AG04450 (cell line): ENCODE results near the gene SUPT6H. TPM values are rescaled to one million over a fixed set of nuclear protein-coding genes. Genes with fewer than 3 reads are reported as not detected.

Experiments
- CTCF ChIA-PET: fragments of 300-600, 350-600 bp; formaldehyde crosslinking; extraction: SDS; loops from one replicate; lab custom pipeline; 2022; ENCODE audit warnings: antibody characterized with exemption, inconsistent platforms; lab: Charles Lee
- POLR2A ChIA-PET: fragments of 350-600 bp; formaldehyde crosslinking; extraction: SDS; loops from one replicate; lab custom pipeline; 2021; ENCODE audit warnings: antibody characterized with exemption, inconsistent platforms; lab: Yijun Ruan, JAX
- DNase-seq: peaks from one replicate; pipeline ENCODE4 v3.0.0-alpha.2; 2011; ENCODE audit warnings: low read depth, low spot score
- H3K27ac ChIP-seq: one replicate; pipeline ENCODE4 v1.5.1; 2012; ENCODE audit warnings: low read depth, low read length, control low read depth
- H3K27me3 ChIP-seq: one replicate; pipeline ENCODE4 v1.6.0; 2012; ENCODE audit warnings: low read length; ENCODE audit not compliant: control insufficient read depth, insufficient read depth
- H3K4me3 ChIP-seq: 2 replicates; pipeline ENCODE4 v1.5.1; 2011; ENCODE audit warnings: mild to moderate bottlenecking, low read depth, low read length, control low read depth
- H3K9me3 ChIP-seq: 2 replicates; pipeline ENCODE4 v1.5.1; 2012; ENCODE audit warnings: low read length; ENCODE audit not compliant: control insufficient read depth, insufficient read depth
- CTCF ChIP-seq: IDR thresholded peaks from 2 replicates; pipeline ENCODE4 v1.5.1; 2011; ENCODE audit warnings: low read depth, low read length, control low read depth, inconsistent platforms
- polyA plus RNA-seq: library from polyadenylated mRNA; depleted of rRNA; stranded (reverse); fragments of >200 nt; gene quantifications from 2 replicates; pipeline ENCODE4 v1.2.3, GENCODE V29; 2011; rRNA removed
- small RNA-seq: library from RNA; depleted of rRNA; stranded (forward); fragments of <200 nt; gene quantifications from one replicate; pipeline ENCODE3, GENCODE V24; 2012; ENCODE audit warnings: low read depth; ENCODE audit not compliant: insufficient read length

Gene SUPT6H
- polyA plus RNA-seq, 1 experiment, result 41.0 TPM

DNA sequence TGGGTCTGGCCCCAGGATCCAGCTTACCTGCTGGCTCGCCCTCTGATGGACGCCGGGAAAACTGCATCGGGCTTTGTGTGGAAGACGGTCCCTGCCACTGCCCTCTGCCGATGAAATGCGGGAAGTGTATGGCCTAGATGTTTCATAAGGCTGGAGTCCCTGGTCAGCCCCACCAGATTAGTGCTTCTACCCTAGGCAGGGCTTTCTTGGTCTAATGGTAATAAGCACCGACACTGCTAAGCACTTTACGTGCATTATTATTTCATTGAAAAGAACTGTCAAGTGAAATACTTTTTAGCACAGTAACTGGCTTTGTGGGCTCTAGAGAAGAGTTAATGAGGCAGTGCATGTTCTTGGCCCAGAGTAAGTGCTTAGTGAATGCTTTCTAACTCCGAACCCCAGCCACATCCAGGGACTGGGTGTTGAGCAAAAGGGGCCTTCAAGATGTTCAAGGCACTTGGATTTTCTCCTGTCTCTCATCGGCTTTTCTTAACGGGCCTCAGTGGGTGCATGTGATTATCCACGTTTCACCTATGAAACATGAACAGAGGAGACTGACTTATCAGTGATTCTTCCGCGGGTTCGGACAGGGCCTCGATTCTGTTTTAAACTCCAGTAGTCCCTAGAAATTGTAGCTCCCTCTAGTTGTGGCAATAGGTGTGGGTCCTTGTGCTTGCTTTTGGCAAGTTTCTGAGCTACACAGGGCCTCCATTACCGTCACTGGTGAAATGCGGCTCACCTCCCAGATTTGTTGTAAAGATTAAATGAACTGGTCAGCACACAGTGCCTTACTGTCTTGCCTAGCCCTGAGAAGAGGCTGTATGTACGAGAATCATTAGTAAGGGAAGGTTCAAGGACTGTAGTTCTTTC, 88.4 kb downstream of the SUPT6H start:
- Histone ChIP-seq H3K4me3 (no peak overlapping the region), H3K9me3 (no peaks in the 10 kb centered on the region; the same call in 1 of the 2 replicates), H3K27me3 (no peaks in the 10 kb centered on the region), H3K27ac (peak overlapping the region; percentile 11)
- peak; percentile 88 for DNase-seq
- ChIA-PET POLR2A (interaction anchor here (1.7 to 2.9 kb wide), 2 partner anchors 23 to 31 kb away, joined by 7 to 23 read pairs; partner anchors contain the start of genes RPL23A and TLCD1), CTCF (interaction anchor here (0.6 to 15.1 kb wide), 26 partner anchors 10 to 199 kb away, joined by 3 to 193 read pairs (median 4); partner anchors contain the start of genes FAM222B, NEK8, RPL23A and TLCD1)
- TF ChIP-seq CTCF, result peak; percentile 100

- no peaks in the 10 kb centered on the region for H3K27me3 ChIP-seq
- CTCF ChIA-PET, result interaction anchor here (0.6 to 15.1 kb wide), 8 partner anchors 11 to 227 kb away, joined by 3 to 193 read pairs (median 6); partner anchors contain the start of genes NEK8 and TLCD1
- POLR2A ChIA-PET, result interaction anchor here (2.6 kb wide), 1 partner anchor 25 kb away, joined by 12 read pairs; no protein-coding TSS in a partner anchor
- H3K9me3 ChIP-seq, result no peaks in the 10 kb centered on the region
- no peak for DNase-seq
- no peak overlapping the region for H3K27ac ChIP-seq
- TF ChIP-seq CTCF, result no peak
- no peak overlapping the region for H3K4me3 ChIP-seq
Measured at GRCh38 chr17:28751600-28752366, 89.8 kb downstream of the SUPT6H start.

Small RNAs within 50 kb of the gene (small RNA-seq; reads per million reads assigned to genes)
- gene SNORD42A (not detected), gene SNORD42B (1.3 reads per million), gene SNORD4A (not detected), gene SNORD4B (not detected)

Other genes with a start within 250 kb of the SUPT6H start
- not detected in 2 replicates for gene SLC13A2, start 188.6 kb upstream of the SUPT6H start, polyA plus RNA-seq
- not detected in 2 replicates for gene FOXN1, start 155.9 kb upstream of the SUPT6H start, polyA plus RNA-seq
- gene UNC119, start 109.6 kb upstream of the SUPT6H start, polyA plus RNA-seq, result 51.2 and 54.3 TPM in 2 replicates
- gene PIGS, start 90.7 kb upstream of the SUPT6H start, polyA plus RNA-seq, result 51.8 and 64.8 TPM in 2 replicates
- gene ALDOC, start 85.3 kb upstream of the SUPT6H start, polyA plus RNA-seq, result 46.3 and 48.6 TPM in 2 replicates
- 17.0 and 17.4 TPM in 2 replicates for gene SPAG5, start 63.2 kb upstream of the SUPT6H start, polyA plus RNA-seq
- 4.6 and 6.0 TPM in 2 replicates for gene RSKR, start 48.0 kb upstream of the SUPT6H start, polyA plus RNA-seq
- 141 and 156 TPM in 2 replicates for gene BLTP2, start 17.0 kb upstream of the SUPT6H start, polyA plus RNA-seq
- gene SDF2, start 299 bp upstream of the SUPT6H start, polyA plus RNA-seq, result 76.1 and 79.4 TPM in 2 replicates
- gene PROCA1, start 49.7 kb downstream of the SUPT6H start, polyA plus RNA-seq, result 0.51 and 0.52 TPM in 2 replicates
- gene RAB34, start 55.7 kb downstream of the SUPT6H start, polyA plus RNA-seq, result 389 and 428 TPM in 2 replicates
- gene RPL23A, start 57.8 kb downstream of the SUPT6H start, polyA plus RNA-seq, result 1,337 and 1,690 TPM in 2 replicates
- 11.8 and 13.1 TPM in 2 replicates for gene TLCD1, start 64.0 kb downstream of the SUPT6H start, polyA plus RNA-seq
- 2.5 and 3.0 TPM in 2 replicates for gene NEK8, start 66.6 kb downstream of the SUPT6H start, polyA plus RNA-seq
- 26.1 and 38.8 TPM in 2 replicates for gene TRAF4, start 81.8 kb downstream of the SUPT6H start, polyA plus RNA-seq
- 8.3 and 11.0 TPM in 2 replicates for gene FAM222B, start 180.6 kb downstream of the SUPT6H start, polyA plus RNA-seq
- gene ERAL1, start 192.8 kb downstream of the SUPT6H start, polyA plus RNA-seq, result 45.7 and 54.4 TPM in 2 replicates
- gene FLOT2, start 235.5 kb downstream of the SUPT6H start, polyA plus RNA-seq, result 80.5 and 83.9 TPM in 2 replicates
- gene DHRS13, start 240.9 kb downstream of the SUPT6H start, polyA plus RNA-seq, result 2.9 and 3.1 TPM in 2 replicates